Stimulated activated CD8-positive, alpha-beta memory T cell treated with anti-CD3 and anti-CD28 coated beads, Interleukin-15, amount 100 ng/mL, for 1 hour (primary cell): ENCODE data around the gene TWSG1.
"Not testable (repeated sequence)": the region's sequence is repeated elsewhere in the genome, so short reads cannot be mapped to it uniquely, and the experiment has no call there.

Experiments
- DNase-seq: peaks from one replicate; pipeline ENCODE4 v3.0.0-alpha.2; 2020; ENCODE audit warnings: low read depth

TWSG1 gene

DNA sequence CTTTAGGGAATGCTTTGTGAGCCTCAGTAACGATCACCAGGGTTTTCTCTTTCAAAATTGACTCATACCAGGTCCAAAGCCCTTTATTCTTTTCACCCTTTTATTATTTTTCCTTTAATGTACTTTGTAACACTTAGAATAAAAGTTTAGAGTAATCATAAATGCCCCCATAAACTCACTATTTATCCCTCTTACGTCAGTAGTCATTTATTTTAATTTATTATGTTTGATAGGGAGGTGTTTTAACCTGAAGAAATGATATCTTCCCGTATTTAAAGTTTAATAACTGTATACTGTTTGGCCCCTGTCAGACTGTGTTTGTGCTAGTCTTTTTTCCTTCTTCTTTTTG, 1.1 kb downstream of the TWSG1 start:
- DNase-seq = no peak

DNA sequence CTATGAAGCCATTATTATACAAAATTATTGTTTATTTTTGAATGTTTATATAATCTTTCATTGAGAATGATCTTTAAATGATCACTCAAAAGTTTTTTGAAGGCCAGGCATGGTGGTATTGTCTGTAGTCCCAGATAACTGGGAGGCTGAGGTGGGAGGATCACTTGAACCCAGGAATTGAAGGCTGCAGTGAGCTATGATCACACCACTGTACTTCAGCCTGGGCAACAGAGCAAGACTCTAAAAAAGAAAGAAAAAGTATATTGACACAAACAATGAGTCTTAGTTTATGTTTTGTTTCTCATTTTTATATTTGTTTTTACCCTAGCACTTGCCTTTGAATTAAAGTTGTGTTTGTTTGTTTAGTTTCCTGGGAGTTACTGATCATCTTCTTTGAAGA, 2.3 kb downstream of the TWSG1 start:
- no peak for DNase-seq

DNA sequence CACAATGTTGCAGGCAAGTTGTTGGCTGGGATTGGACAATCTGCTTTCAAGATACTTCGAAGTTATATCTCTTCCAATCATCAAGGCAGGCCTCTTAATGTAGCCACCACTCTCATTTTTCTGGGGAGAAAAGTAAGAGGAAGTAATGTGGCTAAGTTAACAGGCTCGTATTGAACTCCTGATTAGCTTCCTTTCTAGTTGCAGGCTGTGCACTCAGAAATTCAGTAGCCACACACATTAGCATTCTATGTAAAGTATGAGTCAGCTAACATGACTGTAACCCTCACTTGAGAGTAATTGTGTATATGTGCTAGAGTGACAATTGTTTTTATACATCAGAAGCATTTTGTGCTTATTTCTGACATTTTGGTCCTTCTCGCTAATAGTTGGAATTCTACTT, 3.3 kb downstream of the TWSG1 start:
- no peak for DNase-seq

DNA sequence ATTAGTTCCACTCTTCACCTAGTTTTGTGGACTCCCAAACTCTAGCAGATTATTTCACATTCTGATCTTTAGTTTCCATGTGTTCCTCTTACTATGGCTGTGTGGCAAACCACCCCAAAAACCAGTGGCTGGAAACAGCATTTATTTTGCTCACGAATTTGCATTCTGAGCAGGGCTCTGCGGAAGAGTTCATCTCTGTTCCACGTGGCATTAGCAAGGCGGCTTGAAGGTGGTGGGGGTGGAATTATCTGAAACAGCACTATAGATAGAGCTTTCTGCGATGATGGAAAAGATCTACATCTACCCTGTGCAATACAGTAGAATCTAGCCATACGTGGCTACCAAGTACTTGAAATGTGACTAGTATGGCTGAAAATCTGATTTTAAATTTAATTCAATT, 5.9 kb downstream of the TWSG1 start:
- no peak for DNase-seq

DNA sequence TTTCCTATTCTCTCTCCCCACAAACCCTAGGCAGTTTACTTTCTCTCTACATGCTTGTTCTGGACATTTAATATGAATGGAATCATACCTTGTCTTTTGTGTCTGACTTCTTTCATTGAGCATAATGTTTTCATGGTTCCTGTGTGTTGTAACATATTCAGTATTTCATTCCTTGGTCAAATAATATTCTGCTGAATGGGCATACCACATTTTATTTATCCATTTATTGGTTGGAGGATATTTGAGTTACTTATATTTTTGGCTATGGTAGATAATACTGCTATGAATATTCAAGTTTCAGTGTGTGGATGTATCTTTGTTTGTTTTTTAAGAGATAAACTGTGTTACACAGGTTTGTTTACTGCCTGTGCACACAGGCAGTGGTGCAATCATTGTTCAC, 9.0 kb downstream of the TWSG1 start:
- DNase-seq = no peak

DNA sequence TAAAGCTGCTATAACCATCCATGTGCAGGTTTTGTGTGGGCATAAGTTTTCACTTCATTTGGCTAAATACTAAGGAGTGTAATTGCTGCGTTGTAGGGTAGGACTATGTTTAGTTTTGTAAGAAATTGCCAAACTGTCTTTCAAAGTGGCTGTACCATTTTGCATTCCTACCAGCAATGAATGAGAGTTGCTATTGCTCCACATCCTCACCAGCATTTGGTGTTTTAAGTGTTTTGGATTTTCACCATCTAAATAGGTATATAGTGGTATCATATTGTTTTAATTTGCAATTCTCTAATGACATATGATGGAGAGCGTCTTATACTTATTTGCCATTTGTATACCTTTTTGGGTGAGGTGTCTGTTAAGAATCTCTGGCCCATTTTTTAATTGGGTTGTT, 12.2 kb downstream of the TWSG1 start:
- DNase-seq = no peak

DNA sequence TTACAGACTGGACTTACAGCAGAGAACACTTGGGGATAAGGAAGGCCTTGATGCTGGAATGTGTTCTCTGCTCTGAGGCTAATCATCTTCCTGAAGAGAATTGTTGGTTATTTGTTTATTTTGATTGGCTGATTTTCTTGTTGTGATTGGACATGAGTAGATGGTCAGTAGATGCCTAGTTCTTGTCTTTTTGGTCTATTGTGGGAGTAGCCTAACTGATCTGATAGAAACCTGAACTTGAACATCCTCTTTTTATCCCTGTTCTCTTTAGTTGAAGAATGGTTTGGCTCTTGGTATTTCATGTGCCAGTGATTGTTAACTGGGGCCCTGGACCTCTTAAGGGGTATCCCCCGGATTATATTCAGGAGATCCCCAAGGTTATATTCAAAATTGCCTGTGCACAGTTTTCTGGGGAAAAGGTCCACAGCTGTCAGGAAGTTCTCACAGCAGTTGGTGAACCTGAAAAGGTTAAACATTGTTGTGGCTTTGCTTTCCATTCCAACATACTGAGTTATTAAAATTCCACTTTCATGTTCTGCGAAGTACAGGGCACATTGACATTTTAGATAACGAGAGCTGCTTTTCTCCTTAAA, 13.6 kb downstream of the TWSG1 start:
- DNase-seq = no peak

DNA sequence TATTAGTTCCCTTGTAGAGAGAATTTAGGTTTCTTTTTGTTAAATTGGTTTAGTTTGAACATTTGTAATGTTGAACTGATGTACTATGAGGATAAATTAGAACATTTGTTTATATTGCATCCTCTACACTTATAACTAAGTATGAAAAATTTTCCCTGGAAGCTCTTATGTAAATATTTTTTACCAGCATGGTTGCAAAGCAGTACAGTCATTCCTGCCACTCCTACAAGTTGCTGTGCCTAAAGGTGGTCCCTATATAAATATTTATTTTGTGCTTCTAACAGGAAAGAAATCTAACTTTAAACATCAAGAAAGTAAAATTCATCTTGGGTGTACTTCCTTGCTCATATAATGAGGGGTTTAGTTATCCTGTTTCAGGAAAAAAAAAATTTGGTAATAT, 14.2 kb downstream of the TWSG1 start:
- DNase-seq = no peak

DNA sequence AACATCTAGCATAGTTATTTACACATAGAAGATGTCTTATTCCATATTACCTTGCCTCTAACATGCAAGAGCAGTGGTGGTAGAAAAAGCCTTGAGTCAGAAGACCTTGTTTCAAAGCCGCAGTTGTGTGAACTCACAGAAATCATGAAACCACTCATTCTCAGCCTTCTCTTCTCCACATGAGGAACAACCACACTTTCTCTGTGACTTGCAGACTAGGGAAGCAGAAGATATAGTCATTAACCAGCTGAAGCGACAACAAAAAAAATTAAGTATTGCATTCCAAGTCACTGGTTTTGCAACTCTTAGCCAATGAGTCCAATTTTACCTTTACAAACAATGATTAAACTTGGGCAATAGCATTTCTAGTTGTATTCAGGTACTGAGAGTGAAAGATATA, 19.0 kb downstream of the TWSG1 start:
- DNase-seq = no peak

DNA sequence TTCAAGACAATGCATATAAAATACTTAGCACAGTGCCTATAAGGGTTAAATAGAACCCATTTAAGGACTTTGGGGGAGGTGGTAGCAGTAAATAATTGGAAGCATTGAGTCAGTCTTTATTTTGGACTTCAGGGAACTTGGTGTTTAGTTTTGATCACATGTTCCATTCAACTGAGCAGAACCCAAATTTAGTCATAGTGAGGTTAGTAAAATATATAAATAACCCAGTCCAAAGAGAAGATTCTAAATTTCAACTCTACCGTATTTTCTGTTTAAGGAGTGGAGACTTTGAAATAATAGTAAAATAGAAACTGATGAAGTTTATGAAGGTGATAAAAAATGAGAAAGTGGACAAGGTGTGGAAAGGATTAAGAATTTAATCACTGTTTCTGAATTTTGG, 19.7 kb downstream of the TWSG1 start:
- DNase-seq = no peak

DNA sequence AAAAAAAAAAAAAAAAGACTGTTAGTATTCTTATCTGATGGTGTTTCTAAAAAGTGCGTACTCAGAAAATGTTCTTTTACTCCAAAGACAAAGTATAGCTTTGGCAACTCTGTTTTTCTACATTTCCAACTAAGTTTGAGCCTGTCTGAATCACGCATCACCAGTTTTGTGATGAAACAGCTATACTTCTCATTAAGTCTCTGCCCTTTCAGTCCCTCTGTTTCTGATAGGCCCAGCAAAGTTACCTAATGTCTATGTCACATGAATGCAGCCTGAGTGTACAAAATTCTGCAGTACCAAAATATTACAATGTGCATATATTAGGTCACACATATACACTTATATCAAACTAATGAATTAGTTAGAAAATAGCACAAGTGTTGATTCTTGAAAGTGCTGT, 22.4 kb downstream of the TWSG1 start:
- DNase-seq = no peak

DNA sequence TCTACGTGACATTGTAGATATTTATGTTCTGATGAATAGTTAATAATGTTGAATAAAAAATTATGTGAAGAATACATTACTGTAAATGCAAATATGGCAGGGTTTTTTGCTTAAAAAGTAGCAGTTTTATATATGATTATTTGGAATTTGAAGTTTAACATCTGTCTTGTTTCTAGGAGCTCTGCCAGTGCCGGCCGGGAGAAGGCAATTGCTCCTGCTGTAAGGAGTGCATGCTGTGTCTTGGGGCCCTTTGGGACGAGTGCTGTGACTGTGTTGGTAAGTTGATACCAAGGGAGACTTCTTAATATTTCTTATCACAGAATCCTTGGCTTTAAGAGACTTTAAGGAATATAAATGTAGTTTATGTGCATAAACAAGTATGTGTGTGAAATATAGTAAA, 25.2 kb downstream of the TWSG1 start:
- no peak for DNase-seq

DNA sequence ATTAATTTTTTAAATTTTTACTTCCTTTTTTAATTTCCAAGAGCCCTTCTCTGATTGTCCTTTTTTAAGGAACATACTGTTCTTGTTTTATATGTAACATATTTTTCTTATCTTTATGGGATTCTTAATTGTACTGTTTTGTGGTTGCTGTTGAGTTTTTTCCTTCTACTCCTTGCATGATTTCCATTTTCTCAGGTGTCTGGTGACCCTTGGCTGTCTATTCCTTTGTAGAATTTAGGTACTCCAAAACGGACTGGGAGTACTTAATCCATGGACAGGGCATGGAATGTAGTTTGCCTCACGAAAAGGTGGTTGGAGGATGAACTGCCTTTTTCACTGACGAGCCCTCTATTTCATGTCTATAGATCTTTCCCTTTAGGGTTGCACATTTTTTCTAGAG, 26.6 kb downstream of the TWSG1 start:
- DNase-seq = no peak

DNA sequence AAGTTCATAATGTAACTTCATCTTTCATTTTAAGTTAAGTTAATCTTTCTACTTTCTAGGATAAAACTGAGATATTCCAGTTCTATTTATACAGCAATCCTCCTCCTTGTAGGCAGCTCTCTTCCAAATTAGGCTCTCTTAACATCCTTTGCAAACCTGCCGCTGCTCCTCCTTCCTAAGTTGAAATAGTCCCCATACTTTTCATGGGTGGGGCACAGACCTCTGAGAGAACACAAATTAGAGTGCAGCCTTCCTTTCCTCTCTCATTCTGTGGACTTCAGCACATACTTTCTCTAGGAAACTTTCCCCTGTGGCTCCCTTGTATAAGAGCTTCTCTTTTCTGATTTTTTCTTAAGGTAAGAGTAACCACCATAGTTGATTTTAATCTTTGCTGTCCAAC, 28.3 kb downstream of the TWSG1 start:
- DNase-seq = no peak

DNA sequence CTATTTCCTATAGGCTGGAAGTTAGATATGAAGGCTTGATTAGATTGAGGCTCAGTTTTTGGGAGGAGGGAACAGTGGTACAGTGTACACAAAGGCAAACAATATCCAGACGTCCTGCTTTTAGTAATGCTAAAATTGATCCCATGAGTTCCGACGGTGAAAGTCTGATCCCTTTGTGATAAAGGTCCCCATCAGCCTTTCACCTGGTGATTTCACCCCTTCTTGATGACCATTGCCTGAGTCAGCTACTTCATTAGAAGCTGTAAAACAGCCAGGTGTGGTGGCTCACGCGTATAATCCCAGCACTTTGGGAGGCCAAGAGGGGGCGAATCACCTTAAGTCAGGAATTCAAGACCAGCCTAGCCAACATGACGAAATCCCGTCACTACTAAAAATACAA, 29.7 kb downstream of the TWSG1 start:
- no peak for DNase-seq

DNA sequence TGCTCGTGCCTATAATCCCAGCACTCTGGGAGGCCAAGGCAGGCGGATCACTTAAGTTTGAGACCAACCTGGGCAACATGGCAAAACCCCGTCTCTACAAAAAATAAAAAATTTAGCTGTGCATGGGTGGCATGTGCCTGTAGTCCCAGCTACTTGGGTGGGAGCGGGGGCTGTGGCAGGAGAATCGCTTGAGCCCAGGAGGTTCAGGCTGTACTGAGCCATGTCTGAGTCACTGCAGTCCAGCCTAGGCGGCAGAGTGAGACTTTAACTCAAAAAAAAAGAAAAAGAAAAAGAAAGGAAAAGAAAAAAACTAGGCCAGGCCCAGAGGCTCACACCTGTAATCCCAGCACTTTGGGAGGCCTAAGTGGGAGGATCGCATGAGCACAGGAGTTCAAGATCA, 30.8 kb downstream of the TWSG1 start:
- DNase-seq = no peak

DNA sequence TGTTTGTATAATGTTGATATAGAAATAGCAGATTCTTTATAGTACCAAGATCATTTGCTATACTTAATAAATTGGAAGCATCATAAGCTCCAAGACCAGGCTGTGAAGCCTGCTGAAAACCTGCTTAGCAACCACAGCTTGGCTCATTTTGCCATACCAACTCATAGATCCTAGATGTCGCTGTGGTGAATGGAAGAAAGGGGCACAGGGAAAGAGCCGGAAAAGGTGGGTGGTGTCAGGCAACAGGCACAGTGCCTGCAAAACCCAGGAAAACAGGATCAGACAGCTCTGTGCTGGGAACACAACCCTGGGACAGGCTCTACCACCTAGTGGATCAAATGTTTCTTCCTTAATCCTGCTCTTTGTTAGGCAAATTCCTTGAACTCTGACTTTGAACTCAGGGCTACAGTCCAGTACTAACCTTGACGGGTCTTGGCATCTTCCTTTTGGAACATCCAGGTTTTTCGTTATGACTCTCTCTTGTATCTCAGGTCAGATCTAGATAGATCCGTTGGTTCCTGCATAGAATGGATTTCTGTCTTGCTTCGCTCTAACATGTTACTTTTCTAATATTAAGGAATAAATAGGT, 31.6 kb downstream of the TWSG1 start:
- no peak for DNase-seq

DNA sequence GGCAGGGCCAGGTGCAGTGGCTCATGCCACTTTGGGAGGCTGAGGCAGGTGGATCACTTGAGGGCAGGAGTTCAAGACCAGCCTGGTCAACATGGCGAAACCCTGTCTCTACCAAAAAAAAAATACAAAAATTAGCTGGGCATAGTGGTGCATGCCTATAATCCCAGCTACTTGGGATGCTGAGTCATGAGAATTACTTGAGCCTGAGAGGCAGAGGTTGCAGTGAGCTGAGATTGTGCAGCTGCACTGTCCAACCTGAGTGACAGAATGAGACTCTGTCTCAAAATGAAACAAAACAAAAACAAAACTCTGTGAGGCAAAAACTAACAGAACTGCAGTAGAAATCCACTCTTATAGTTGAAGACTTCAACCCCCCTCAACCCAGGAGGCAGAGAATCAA, 38.7 kb downstream of the TWSG1 start:
- DNase-seq = not testable (repeated sequence)

DNA sequence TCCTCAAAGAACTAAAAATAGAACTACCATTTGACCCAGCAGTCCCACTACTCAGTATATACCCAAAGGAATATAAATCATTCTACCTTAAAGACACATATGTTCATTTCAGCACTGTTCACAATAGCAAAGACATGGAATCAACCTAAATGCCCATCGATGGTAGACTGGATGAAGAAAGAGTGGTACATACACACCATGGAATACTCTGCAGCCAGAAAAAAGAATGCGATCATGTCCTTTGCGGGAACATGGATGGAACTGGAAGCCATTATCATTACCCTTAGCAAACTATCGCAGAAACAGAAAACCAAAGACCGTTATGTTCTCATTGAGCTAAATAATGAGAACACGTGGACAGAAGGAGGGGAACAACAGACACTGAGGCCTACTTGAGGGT, 44.5 kb downstream of the TWSG1 start:
- DNase-seq = no peak

DNA sequence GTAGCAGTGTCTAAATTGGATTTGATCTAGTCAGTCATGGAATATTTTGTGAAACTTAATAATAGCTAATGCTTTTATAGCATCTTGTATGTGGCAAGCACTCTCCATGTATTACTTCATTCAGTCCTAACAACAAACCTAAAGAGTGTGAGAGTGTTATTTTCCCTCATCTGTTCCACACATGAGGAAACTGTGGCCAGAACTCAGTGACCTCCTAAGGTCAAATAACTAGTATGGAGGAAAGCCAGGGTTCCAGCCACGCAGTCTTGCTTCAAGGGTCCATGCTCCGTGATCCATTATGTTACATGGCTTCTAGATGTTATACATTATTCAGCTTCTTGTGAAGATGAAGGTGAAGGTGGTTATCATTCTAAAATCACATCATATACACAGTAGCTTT, 45.5 kb downstream of the TWSG1 start:
- no peak for DNase-seq

DNA sequence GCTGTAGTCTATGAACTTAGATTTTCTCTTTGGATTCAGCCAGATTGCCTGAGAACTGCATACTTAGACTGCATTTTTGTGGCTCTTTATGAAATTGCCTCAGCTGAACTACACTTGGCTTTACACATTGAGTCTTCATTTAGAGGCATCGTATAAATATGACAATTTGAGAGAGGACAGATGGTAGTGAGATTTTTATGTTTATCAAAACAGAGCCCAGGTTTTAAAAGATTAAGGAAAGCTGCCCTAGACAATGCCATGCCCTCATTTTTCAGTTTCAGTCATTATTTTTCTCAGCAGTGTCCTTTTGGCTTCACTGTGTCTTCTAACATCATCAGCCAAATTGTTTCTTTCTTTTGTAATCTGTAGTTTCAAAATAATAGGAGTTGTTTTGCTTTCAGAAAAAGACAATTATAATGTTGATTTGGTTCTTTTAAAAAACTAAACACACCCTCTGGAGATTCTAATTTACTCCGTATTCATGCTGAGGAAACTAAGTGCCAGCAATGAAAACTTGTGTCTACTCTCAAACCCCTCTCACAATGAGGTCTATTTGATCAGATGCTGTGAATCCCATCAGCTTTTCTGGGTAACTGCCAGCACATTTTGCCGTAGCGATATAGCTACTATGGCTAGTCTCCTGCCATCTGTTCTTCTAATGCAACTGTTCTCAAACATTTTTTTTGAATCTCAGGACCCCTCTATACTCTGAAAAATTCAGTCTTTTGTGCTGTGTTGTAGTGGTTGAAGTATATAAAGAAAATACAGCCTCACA, 46.2 kb downstream of the TWSG1 start:
- DNase-seq = no peak

DNA sequence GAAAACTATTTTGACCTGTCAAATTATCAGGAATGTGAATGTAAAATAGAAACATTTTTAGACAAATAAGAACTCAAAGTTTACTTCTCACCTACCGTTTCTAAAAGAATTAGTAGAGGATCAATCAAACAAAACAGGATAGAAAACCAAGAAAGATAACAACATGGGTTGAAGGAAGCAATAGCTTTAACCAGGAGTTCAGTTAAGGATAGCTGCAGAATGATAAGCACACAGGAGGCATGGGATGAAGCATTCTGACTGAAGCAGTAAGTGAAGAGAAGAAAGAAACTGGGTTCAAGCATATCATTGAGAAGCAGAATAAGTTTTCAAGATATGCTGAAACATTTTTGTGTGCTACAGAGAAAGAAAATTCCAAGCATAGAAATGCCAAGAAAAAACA, 52.3 kb downstream of the TWSG1 start:
- no peak for DNase-seq

DNA sequence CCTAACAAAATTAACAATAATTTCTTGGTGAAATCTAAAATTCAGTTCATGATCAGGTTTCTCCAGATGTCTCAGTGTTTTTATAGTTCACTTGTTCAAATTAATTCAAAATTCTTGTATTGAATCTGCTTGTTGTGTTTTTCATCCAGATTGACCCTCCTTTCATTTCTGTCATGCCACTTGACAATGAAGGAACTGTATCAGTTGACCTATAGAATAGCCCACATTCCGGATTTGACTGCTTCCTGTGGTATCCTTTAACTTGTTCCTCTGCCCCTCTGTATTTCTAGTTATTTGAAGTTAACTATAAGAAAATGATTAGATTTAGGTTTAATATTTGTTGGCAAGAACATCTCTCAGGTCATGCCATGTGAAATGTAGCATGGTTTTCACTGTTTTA, 53.3 kb downstream of the TWSG1 start:
- no peak for DNase-seq

DNA sequence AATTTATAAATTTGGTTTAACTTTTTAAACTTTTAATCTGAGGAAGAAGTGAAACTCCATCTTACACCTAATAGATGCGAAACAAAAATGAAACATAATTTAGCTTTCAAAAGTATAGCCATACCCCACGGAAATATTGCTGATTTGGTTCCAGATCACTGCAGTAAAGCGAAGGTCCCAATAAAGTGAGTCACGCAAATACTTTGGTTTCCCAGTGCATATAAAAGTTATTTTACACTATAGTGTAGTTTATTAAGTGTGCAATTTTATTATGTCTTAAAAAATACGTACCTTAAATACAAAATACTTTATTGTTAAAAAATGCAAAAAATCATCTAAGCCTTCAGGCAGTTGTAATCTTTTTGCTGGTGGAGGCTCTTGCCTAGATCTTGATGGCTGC, 55.1 kb downstream of the TWSG1 start:
- DNase-seq = no peak
